ENCODE results near the gene ITPKA.

- no peak for TF ChIP-seq EZH2phosphoT487 (IDR thresholded peaks at IDR 0.05; ENCODE audit: insufficient read depth, low read depth)
- no peak for TF ChIP-seq EZH2 (IDR thresholded peaks at IDR 0.05; ENCODE audit: insufficient read depth, poor library complexity, severe bottlenecking)
These were observed 13.2 kb downstream of the ITPKA start for GRCh38 chr15:41506796-41507341.
